Subcutaneous abdominal adipose tissue (tissue), 5 donors: ENCODE data around the gene OPCML.

ENCODE experiments used
- H3K27ac ChIP-seq: one replicate; pipeline ENCODE4 v1.7.0; 2013; ENCODE audit warnings: low read depth, mild to moderate bottlenecking, inconsistent platforms, low read length, moderate library complexity
- H3K27me3 ChIP-seq, 5 donors: one replicate each; pipeline ENCODE4 v1.7.0; 2013; ENCODE audit warnings: low read length in 5 of 5, inconsistent platforms in 1 of 5; ENCODE audit not compliant: control insufficient read depth in 5 of 5, insufficient read depth in 4 of 5
- H3K36me3 ChIP-seq, 5 donors: one replicate each; pipeline ENCODE4 v1.7.0; 2013; ENCODE audit warnings: low read length in 5 of 5; ENCODE audit not compliant: control insufficient read depth in 5 of 5, insufficient read depth in 5 of 5
- H3K4me1 ChIP-seq, 5 donors: one replicate each; pipeline ENCODE4 v1.7.0; 2013; ENCODE audit warnings: low read length in 5 of 5, mild to moderate bottlenecking in 3 of 5, moderate library complexity in 1 of 5; ENCODE audit not compliant: control insufficient read depth in 5 of 5, insufficient read depth in 5 of 5
- H3K4me3 ChIP-seq, 5 donors: one replicate each; pipeline ENCODE4 v1.7.0; 2013; ENCODE audit warnings: low read length in 5 of 5, low read depth in 1 of 5
- H3K9ac ChIP-seq, 5 donors: one replicate each; pipeline ENCODE4 v1.7.0; 2013; ENCODE audit warnings: low read length in 5 of 5, mild to moderate bottlenecking in 4 of 5, moderate library complexity in 3 of 5
- H3K9me3 ChIP-seq, 5 donors: one replicate each; pipeline ENCODE4 v1.7.0; 2013; ENCODE audit warnings: low read length in 5 of 5; ENCODE audit not compliant: control insufficient read depth in 5 of 5
- donor health status: healthy.
- donor health status: healthy.
- donor health status: healthy.
- donor health status: healthy.
- donor health status: healthy.

The OPCML gene

DNA sequence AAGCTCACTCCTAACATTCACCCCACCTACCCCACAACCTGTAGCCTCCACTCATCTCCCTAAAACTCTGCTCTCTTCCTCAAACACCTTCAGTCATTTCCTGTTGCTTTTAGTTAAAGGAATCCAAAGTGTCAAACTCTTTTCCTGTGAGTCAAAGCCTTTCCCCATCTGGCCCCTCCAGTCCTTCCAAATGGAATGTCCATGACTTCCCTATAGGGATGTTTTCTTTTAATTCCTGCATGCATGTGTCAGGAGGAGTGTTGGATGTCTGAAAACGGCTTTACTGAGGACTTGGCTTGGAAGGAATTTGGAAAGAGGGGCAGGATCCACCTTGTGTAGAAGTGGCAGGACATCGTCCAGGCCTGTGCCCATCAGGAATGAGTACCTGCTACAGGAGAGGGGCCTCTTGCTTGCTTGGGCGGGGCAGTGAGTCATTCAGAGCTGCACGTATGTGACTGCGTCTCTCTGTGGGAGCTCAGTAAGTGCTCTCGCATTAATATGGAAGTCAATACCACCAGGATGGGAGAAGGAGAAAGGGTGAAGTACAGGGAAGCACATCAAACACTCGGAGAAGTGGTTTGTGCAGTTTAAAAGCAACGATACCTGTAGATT lies 491.9 kb downstream of the OPCML start:
- Histone ChIP-seq H3K9me3 (no peaks in the 10 kb centered on the region), H3K27ac (no peak overlapping the region), H3K4me1 (no peaks in the 10 kb centered on the region), H3K9ac (no peak overlapping the region), H3K4me3 (no peak overlapping the region), H3K27me3 (peaks cover 6 to 21% (median 16%) of the 10 kb centered on the region in 5 donors), H3K36me3 (no peaks in the 10 kb centered on the region)

DNA sequence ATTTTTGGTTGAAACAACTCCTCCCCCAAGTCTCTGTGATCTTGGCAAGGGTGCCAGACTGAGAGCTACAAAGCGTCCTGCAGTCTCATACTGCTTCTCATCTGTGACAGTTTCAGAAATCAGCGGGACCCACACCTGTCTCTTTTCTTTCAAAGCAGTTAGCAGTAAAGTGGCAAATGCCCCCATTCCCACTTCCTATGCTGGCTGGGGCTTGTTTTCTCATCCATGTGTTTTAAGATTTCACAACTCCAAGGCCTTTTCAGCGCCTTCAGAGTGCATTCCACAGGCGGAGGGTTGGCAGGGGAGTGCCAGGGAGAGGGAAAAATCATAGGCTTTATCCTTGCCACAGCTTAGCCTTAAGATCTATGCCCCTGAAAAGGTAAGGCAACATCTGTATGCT lies 493.5 kb downstream of the OPCML start:
- Histone ChIP-seq H3K4me3 (no peak overlapping the region), H3K27ac (no peak overlapping the region), H3K9ac (no peak overlapping the region), H3K36me3 (no peaks in the 10 kb centered on the region), H3K9me3 (no peaks in the 10 kb centered on the region), H3K4me1 (no peaks in the 10 kb centered on the region), H3K27me3 (peaks cover 4 to 18% (median 6%) of the 10 kb centered on the region in 5 donors)

DNA sequence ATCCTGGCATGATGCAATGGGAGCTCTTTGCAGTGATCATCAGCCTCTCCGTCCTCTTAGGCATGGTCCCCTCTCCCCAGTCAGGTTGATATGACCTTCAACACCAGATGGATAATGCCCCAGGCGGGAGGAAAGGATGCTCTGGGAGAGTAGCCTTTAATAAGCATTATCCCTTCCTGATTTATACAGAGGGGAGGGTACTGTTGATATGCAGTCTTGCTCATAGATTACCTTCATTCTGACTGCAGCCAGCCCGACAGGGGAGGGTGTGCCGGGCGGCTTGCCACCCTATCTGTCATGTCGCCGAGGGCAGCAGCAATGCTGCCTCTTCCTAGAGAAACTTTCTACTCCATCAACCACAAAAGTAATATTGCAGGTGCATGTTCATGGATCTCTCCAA lies 497.4 kb downstream of the OPCML start:
- no peaks in the 10 kb centered on the region for H3K9me3 ChIP-seq
- no peak overlapping the region for H3K4me3 ChIP-seq
- H3K9ac ChIP-seq = no peak overlapping the region
- no peaks in the 10 kb centered on the region for H3K36me3 ChIP-seq
- H3K27me3 ChIP-seq = peaks cover 0 to 5% (median 0%) of the 10 kb centered on the region in 5 donors
- no peak overlapping the region for H3K27ac ChIP-seq
- H3K4me1 ChIP-seq = no peaks in the 10 kb centered on the region

DNA sequence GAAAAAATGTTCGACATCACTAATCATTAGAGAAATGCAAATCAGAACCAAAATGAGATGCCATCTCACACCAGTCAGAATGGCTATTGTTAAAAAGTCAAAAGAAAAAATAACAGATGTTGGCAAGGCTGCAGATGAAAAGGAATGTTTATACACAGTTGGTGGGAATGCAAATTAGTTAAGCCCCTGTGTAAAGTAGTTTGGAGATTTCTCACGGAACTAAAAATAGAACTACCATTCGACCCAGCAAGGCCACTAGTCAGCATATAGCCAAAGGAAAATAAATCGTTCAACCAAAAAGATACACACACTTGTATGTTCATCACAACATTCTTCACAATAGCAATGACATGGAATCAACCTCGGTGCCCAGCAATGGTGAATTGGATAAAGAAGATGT lies 503.2 kb downstream of the OPCML start:
- Histone ChIP-seq H3K27ac (no peak overlapping the region), H3K9me3 (no peaks in the 10 kb centered on the region), H3K4me1 (no peaks in the 10 kb centered on the region), H3K27me3 (peaks cover 0 to 6% (median 0%) of the 10 kb centered on the region in 5 donors), H3K9ac (no peak overlapping the region), H3K4me3 (no peak overlapping the region), H3K36me3 (no peaks in the 10 kb centered on the region)

DNA sequence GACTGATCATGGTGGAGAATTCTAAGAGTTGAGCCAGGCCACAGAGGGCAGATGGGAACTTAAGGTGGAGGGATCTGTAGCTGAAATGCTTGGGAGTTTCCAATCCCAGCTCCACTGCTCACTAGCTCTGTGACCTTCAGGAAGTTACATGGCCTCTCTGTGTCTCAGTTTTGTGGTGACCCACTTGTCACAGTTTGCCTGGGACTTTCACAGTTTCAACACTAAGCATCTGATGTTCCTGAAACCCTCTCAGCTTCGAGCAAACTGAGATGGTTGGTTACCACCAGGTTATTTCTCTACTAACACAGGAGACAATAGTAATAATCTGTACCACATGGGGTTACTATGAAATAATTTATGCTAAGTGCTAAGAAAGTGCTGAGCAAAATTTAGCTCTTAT lies 505.3 kb downstream of the OPCML start:
- peaks cover 0 to 6% (median 0%) of the 10 kb centered on the region in 5 donors for H3K27me3 ChIP-seq
- H3K9me3 ChIP-seq = no peaks in the 10 kb centered on the region
- H3K36me3 ChIP-seq = no peaks in the 10 kb centered on the region
- no peak overlapping the region for H3K9ac ChIP-seq
- no peaks in the 10 kb centered on the region for H3K4me1 ChIP-seq
- no peak overlapping the region for H3K27ac ChIP-seq
- H3K4me3 ChIP-seq = no peak overlapping the region

DNA sequence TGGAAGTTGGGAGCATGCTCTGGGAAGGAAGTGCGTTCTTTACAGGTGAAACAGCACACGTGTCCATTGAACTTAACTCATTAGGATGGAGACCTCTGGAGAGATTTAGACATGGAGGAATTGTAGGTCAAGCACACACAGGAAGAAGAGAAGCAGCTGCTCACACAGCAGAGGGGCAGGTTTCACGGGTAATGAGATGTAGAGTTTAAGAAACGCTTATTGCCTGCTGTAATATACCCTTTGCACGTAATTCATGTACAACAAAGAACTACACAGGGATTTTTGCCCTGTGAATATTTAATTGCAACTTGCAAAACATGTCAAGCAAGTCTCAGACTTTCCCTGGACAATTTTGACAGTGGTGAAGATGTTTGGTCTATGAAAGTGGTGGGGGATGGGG lies 508.0 kb downstream of the OPCML start:
- Histone ChIP-seq H3K27me3 (peaks cover 0 to 13% (median 9%) of the 10 kb centered on the region in 5 donors), H3K4me1 (no peaks in the 10 kb centered on the region), H3K4me3 (no peak overlapping the region), H3K27ac (no peak overlapping the region), H3K9ac (no peak overlapping the region), H3K9me3 (no peaks in the 10 kb centered on the region), H3K36me3 (no peaks in the 10 kb centered on the region)

DNA sequence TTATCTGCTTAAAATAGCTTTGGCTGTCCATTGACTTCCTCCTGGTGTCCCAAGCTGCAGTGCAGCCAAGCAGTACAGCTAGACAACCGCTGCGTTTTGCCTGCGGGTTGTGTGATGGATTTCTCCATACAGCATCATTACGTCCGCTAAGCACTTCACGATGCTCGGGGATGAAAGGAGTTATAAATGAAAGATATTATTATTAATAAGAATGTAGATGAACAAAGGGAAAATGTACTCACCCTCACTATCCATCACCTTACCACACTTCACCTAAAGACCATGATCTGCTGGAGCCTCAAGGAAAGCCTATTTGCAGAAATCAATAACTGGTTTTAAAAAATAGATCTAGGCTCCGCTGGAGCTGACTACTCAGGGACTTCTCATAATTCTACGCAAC lies 509.1 kb downstream of the OPCML start:
- Histone ChIP-seq H3K36me3 (no peaks in the 10 kb centered on the region), H3K9ac (no peak overlapping the region), H3K9me3 (no peaks in the 10 kb centered on the region), H3K27me3 (peaks cover 0 to 13% (median 9%) of the 10 kb centered on the region in 5 donors), H3K4me1 (no peaks in the 10 kb centered on the region), H3K4me3 (no peak overlapping the region), H3K27ac (no peak overlapping the region)

DNA sequence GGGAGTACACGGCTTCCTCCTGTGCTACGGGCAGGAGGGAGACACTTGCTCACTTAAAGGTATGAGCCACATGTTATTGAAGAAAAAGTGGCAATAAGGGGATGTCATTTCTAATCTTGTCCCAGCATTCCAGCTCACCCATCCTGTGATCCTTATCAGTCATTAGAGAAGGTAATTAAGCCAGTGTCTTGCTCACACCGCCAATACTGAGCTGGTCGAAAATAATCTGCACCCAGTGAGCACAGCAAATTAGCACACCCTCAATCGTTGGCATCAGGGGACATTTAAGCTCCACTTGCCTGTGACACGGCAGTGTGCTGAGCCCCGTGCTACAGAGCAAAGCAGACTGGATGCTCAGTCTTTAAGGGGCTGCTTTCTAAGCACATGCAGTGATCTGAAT lies 510.7 kb downstream of the OPCML start:
- H3K27me3 ChIP-seq = peaks cover 0 to 10% (median 4%) of the 10 kb centered on the region in 5 donors
- H3K9ac ChIP-seq = no peak overlapping the region
- H3K4me1 ChIP-seq = no peaks in the 10 kb centered on the region
- H3K4me3 ChIP-seq = no peak overlapping the region
- H3K36me3 ChIP-seq = no peaks in the 10 kb centered on the region
- H3K27ac ChIP-seq = no peak overlapping the region
- no peaks in the 10 kb centered on the region for H3K9me3 ChIP-seq

DNA sequence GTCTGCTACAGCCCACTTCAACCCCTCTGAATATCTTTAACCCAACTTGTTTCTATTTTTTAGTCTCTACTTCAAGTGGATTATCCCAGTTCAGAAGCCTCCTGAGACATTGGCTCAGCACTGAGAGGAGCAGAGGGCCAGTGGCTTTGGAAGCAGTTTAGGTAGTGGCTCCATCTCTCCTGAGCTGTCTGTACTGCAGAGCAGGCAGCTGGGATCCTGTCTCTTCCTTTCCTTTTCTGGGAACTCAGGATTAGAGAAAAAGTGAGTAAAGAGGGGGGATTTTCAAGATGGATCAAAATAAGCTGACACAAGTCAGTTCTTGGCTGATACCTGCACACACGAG lies 512.0 kb downstream of the OPCML start:
- Histone ChIP-seq H3K9ac (no peak overlapping the region), H3K27ac (no peak overlapping the region), H3K4me3 (no peak overlapping the region), H3K36me3 (no peaks in the 10 kb centered on the region), H3K4me1 (no peaks in the 10 kb centered on the region), H3K27me3 (peaks cover 0 to 10% (median 4%) of the 10 kb centered on the region in 5 donors), H3K9me3 (no peaks in the 10 kb centered on the region)

DNA sequence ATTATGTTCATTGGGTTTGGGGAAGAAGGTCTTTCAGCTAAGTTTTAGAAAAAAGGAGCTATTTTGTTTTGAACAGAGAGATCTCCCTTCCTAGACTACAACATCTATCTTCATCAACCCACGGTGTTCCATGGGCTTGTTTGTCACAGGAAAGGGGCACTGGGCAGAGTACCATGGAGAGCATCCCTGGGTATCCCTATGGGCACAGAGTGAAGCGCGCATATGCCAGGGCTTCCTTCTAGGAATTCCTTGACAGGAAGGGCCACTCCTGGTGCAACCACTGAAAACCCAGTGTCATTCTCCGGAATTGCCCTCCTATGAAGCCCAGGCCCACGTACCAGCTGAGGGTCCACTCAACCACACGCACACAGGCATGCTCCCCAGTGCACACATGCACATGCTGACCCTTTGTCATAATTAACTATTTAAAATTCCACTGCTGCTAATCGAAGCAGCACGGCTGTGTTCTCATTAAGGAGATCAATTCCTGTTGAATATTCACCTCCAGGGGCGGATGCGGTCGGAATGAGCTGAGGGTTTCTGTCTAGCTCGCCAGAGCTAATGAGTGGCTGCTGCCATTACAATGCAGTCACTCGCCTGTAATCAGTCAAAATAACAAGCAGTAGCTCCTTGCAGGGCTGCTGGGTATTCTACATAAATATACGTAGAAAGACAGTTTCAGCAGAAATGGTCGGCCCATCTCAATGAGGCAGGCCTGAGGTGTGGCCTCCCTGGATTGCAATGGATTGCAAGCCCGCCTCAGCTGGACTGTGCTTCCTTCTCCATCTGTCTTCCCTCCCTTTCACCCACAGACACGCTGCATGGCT lies 512.5 kb downstream of the OPCML start:
- no peaks in the 10 kb centered on the region for H3K4me1 ChIP-seq
- no peaks in the 10 kb centered on the region for H3K36me3 ChIP-seq
- peaks cover 0 to 10% (median 4%) of the 10 kb centered on the region in 5 donors for H3K27me3 ChIP-seq
- no peak overlapping the region for H3K4me3 ChIP-seq
- H3K9ac ChIP-seq = no peak overlapping the region
- no peak overlapping the region for H3K27ac ChIP-seq
- no peaks in the 10 kb centered on the region for H3K9me3 ChIP-seq
